Fibroblast of lung (primary cell): Measurements from ENCODE around the gene NOL4L.

Experiments used
- EZH2 ChIP-seq: IDR thresholded peaks from 2 replicates; pipeline ENCODE4 v1.5.1; 2012; ENCODE audit warnings: low read length, control low read depth, mild to moderate bottlenecking; ENCODE audit errors: missing control alignments
- TF ChIP-seq, protein P1 (sequence below), 2 donors: IDR thresholded peaks in 1 of 2; conservative IDR thresholded peaks in 1 of 2; 1 replicate in 1 of 2; 2 replicates in 1 of 2; pipeline ENCODE4 v1.5.1; 2011 to 2012; ENCODE audit warnings: low read length in 2 of 2, control low read depth in 1 of 2, inconsistent platforms in 1 of 2, low read depth in 1 of 2, mild to moderate bottlenecking in 1 of 2

DNA sequence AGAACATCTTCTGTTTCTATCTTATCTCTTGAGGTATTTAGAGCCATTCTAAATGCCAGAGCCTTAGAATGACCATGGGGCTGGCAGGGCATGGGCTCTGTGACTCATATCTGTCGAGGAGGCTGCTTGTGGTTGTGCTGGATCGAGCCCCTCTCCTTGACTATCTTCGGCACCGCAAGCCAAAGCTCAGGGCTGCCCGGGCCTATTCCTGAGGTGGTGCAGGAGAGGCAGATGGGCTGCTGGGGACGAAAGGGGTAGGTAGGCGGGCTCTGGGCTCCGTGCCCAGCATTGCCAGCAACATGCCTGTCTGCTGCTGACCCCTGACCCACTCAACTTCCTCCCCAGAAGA lies 89.9 kb downstream of the NOL4L start:
- TF ChIP-seq, protein P1, sequence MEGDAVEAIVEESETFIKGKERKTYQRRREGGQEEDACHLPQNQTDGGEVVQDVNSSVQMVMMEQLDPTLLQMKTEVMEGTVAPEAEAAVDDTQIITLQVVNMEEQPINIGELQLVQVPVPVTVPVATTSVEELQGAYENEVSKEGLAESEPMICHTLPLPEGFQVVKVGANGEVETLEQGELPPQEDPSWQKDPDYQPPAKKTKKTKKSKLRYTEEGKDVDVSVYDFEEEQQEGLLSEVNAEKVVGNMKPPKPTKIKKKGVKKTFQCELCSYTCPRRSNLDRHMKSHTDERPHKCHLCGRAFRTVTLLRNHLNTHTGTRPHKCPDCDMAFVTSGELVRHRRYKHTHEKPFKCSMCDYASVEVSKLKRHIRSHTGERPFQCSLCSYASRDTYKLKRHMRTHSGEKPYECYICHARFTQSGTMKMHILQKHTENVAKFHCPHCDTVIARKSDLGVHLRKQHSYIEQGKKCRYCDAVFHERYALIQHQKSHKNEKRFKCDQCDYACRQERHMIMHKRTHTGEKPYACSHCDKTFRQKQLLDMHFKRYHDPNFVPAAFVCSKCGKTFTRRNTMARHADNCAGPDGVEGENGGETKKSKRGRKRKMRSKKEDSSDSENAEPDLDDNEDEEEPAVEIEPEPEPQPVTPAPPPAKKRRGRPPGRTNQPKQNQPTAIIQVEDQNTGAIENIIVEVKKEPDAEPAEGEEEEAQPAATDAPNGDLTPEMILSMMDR (conservative IDR thresholded peaks at IDR 0.05 in 1 of 2, IDR thresholded peaks at IDR 0.05 in 1 of 2; ENCODE audit: low read depth in 1 of 2, low read length in 2 of 2) = no peak
- TF ChIP-seq EZH2 = no peak
